Measurements from ENCODE around the gene TLK1.
"Not testable (repeated sequence)": the region's sequence is repeated elsewhere in the genome, so short reads cannot be mapped to it uniquely, and the experiment has no call there.

Gene TLK1

GRCh38 chr2:171141320-171141719 lies 19.4 kb downstream of the TLK1 start:
- DNase-seq: no peak

- DNase-seq: no peak
Observed at GRCh38 chr2:171139860-171140259, 20.8 kb downstream of the TLK1 start.

GRCh38 chr2:171136024-171136423 lies 24.7 kb downstream of the TLK1 start:
- DNase-seq: no peak

- DNase-seq: no peak
Observed at GRCh38 chr2:171134624-171135230, 26.0 kb downstream of the TLK1 start.

GRCh38 chr2:171132086-171132485 lies 28.6 kb downstream of the TLK1 start:
- no peak for DNase-seq

GRCh38 chr2:171128461-171128860 lies 32.2 kb downstream of the TLK1 start:
- no peak for DNase-seq

- no peak for DNase-seq
Observed at GRCh38 chr2:171124541-171124940, 36.2 kb downstream of the TLK1 start.

- no peak for DNase-seq
Observed at GRCh38 chr2:171109571-171109970, 51.1 kb downstream of the TLK1 start.

GRCh38 chr2:171109020-171109419 lies 51.7 kb downstream of the TLK1 start:
- DNase-seq: no peak

GRCh38 chr2:171107803-171108202 lies 52.9 kb downstream of the TLK1 start:
- no peak for DNase-seq

- no peak for DNase-seq
Observed at GRCh38 chr2:171104379-171104778, 56.3 kb downstream of the TLK1 start.

GRCh38 chr2:171102802-171103201 lies 57.9 kb downstream of the TLK1 start:
- DNase-seq: no peak

GRCh38 chr2:171100370-171100769 lies 60.3 kb downstream of the TLK1 start:
- no peak for DNase-seq

GRCh38 chr2:171098607-171099006 lies 62.1 kb downstream of the TLK1 start:
- DNase-seq: no peak

- DNase-seq: no peak
Observed at GRCh38 chr2:171095014-171095582, 65.6 kb downstream of the TLK1 start.

- DNase-seq: not testable (repeated sequence)
Observed at GRCh38 chr2:171091517-171091916, 69.2 kb downstream of the TLK1 start.

GRCh38 chr2:171089489-171089888 lies 71.2 kb downstream of the TLK1 start:
- DNase-seq: no peak

- DNase-seq: no peak
Observed at GRCh38 chr2:171088057-171088834, 72.4 kb downstream of the TLK1 start.

GRCh38 chr2:171087547-171087946 lies 73.1 kb downstream of the TLK1 start:
- DNase-seq: peak in 1 of 2 donors; percentile 31

GRCh38 chr2:171086352-171087290 lies 74.1 kb downstream of the TLK1 start:
- peak; percentile 62 to 70 for DNase-seq

- peak in 1 of 2 donors; percentile 15 for DNase-seq
Observed at GRCh38 chr2:171084128-171084527, 76.6 kb downstream of the TLK1 start.

- DNase-seq: no peak
Observed at GRCh38 chr2:171083451-171083850, 77.2 kb downstream of the TLK1 start.

GRCh38 chr2:171081649-171082111 lies 79.0 kb downstream of the TLK1 start:
- DNase-seq: peak; percentile 43 to 55
